Measurements from ENCODE around the gene HMCN2. TPM values are rescaled to one million over a fixed set of nuclear protein-coding genes. Genes with fewer than 3 reads are reported as not detected.

The HMCN2 gene
- total RNA-seq, 1 donor from 2014 or later = not detected

DNA sequence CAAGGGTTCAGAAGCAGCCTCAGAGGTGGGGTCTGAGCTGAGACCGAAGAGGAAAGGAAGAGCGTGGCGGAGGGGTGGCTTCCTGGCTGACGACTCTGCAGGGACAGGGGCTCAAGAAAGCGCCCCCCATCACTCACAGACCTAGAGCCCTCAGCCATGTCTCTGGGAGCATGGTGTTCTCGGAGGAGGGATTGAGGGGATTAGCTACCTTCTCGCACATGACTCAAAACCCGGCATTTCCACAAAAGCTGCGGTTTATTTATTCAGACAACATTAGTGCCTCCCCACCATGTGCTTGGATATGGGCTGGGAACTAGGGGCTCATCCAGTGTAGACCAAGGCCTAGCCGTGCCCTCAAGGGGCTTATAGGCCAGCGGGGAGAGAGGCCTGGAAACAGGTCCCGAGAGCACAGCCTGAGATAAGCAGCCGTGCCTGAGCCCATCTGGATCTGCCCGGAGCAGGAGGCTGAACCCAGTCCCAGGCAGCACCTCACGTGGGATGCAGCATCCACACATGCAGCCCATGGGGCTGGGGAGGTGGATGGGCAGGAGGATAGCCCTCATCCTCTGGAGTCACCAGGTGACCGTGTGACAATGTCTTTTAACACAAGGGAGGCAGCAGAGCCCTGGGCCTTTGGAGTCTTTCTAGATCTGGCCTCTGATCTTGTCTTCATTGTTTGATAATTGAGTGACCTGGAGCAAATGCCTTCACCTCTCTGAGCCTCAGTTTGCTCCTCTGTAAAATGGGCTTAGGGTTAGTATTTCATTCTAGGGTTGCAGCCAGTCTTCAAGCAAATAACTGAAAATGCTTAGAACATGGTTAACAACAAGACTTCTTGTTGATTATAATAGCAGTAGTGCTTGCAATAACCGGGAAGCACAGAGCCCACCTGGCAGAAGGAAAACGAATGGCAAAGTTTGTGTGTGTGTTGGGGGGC is 878 bp upstream of the HMCN2 start:
- no peak overlapping the region for H3K4me3 ChIP-seq (ENCODE audit: low read depth, low read length)
- H3K36me3 ChIP-seq (ENCODE audit: control insufficient read depth, insufficient read depth, low read length) = no peaks in the 10 kb centered on the region
- TF ChIP-seq, protein P1, sequence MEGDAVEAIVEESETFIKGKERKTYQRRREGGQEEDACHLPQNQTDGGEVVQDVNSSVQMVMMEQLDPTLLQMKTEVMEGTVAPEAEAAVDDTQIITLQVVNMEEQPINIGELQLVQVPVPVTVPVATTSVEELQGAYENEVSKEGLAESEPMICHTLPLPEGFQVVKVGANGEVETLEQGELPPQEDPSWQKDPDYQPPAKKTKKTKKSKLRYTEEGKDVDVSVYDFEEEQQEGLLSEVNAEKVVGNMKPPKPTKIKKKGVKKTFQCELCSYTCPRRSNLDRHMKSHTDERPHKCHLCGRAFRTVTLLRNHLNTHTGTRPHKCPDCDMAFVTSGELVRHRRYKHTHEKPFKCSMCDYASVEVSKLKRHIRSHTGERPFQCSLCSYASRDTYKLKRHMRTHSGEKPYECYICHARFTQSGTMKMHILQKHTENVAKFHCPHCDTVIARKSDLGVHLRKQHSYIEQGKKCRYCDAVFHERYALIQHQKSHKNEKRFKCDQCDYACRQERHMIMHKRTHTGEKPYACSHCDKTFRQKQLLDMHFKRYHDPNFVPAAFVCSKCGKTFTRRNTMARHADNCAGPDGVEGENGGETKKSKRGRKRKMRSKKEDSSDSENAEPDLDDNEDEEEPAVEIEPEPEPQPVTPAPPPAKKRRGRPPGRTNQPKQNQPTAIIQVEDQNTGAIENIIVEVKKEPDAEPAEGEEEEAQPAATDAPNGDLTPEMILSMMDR (IDR thresholded peaks at IDR 0.05; ENCODE audit: insufficient read depth, low read length, poor library complexity, severe bottlenecking) = no peak
- DNase-seq (ENCODE audit: low read depth) = no peak
- peaks cover 63% of the 10 kb centered on the region for H3K27me3 ChIP-seq (ENCODE audit: control insufficient read depth, insufficient read depth, low read length)

DNA sequence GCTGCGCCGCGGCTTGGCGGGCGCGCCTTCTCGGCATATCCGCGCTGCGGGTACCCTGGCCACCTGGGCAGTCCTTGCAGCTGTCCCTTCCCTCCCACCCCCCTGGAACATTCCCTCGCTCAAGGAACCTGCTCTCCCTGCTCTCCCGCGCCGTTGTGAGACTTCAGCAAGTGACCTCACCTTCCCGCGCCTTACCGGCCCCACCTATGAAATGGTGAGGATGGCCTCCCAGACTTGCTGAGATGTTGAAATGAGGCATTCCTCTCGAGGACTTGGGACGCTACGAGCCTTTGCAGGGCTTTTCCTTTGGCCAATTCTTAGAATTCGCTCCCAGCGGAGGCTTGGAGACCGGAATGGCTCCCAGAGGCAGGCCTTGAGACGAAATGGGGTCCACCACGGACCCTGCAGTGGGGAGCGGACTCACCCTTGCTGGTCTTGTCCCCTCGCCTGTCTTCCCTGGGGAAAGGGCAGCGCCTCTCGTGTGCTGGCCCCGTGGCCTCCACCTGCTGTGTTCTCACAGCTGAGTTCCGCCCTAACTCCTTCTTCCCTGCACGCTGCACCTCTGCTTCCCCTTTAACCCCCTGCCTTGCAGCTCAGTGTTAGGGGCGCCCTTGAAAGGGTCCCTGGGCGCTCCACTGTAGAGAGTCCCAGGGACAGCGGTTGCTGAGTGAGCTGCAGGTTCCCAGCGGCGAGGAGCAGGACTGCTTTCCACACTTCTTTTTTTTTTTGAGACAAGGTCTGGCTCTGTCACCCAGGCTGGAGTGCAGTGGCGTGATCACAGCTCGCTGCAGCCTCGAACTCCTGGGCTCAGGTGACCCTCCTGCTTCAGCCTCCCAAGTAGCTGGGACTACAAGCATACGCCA is 907 bp downstream of the HMCN2 start:
- no peak overlapping the region for H3K4me3 ChIP-seq (ENCODE audit: low read depth, low read length)
- TF ChIP-seq, protein P1 (IDR thresholded peaks at IDR 0.05; ENCODE audit: insufficient read depth, low read length, poor library complexity, severe bottlenecking) = no peak
- H3K27me3 ChIP-seq (ENCODE audit: control insufficient read depth, insufficient read depth, low read length) = peaks cover 58% of the 10 kb centered on the region
- DNase-seq (ENCODE audit: low read depth) = no peak
- H3K36me3 ChIP-seq (ENCODE audit: control insufficient read depth, insufficient read depth, low read length) = no peaks in the 10 kb centered on the region

DNA sequence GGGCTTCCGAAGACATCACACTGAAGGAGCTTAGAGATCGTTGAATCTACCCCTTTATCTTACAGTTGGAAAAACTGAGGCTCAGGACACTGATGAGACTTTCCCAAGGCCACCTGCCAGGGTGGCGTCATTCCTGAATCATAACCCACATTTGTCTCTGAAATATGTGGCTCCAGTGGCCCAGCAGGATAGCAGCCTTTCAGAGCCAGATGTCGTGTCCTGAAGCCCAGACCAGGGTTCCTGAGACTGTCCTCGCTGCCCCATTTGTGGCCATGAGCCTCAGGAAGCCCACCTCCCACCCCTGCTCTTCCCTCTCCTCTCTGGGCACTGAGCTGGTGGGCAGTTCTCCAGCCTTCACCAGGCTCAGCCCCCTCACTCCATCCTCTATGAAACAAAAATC is 2.4 kb downstream of the HMCN2 start:
- H3K27me3 ChIP-seq (ENCODE audit: control insufficient read depth, insufficient read depth, low read length) = peaks cover 49% of the 10 kb centered on the region
- TF ChIP-seq, protein P1 (IDR thresholded peaks at IDR 0.05; ENCODE audit: insufficient read depth, low read length, poor library complexity, severe bottlenecking) = no peak
- DNase-seq (ENCODE audit: low read depth) = no peak
- no peak overlapping the region for H3K4me3 ChIP-seq (ENCODE audit: low read depth, low read length)
- no peaks in the 10 kb centered on the region for H3K36me3 ChIP-seq (ENCODE audit: control insufficient read depth, insufficient read depth, low read length)

DNA sequence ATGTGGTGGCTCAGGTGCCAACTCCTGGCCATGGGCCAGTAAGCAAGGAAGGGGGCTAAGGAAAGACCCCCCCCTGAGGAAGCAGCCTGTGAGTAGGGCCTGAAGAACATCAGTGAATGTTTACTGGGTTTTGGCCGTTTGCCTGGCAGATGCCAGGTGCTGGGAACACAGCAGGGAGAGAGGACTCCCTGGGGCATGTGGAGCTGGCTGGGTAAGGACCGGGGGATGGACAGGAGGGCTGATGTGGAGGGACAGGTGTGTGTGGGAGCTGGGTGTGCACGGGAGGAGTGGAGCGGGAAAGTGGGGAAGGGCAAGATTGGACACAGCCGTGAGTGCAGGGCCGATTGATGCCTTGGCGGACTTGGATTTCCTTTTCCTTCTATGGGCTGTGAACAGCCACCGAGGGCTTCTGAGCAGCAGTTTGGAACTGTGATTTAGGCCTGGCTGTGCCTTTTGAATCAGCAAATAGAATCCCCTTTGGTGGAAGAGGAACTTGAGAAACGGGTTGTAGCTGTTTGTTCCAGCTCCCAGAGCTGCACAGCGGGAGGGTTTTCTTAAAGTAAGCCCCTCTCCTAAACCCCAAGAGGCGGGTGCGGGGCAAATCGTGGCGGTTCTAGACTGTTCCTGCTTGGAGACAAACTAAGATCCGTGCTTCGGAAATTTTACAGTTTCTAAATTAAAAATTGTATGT is 3.1 kb downstream of the HMCN2 start:
- TF ChIP-seq, protein P1 (IDR thresholded peaks at IDR 0.05; ENCODE audit: insufficient read depth, low read length, poor library complexity, severe bottlenecking) = no peak
- no peak overlapping the region for H3K4me3 ChIP-seq (ENCODE audit: low read depth, low read length)
- DNase-seq (ENCODE audit: low read depth) = no peak
- H3K27me3 ChIP-seq (ENCODE audit: control insufficient read depth, insufficient read depth, low read length) = peaks cover 46% of the 10 kb centered on the region
- H3K36me3 ChIP-seq (ENCODE audit: control insufficient read depth, insufficient read depth, low read length) = no peaks in the 10 kb centered on the region

DNA sequence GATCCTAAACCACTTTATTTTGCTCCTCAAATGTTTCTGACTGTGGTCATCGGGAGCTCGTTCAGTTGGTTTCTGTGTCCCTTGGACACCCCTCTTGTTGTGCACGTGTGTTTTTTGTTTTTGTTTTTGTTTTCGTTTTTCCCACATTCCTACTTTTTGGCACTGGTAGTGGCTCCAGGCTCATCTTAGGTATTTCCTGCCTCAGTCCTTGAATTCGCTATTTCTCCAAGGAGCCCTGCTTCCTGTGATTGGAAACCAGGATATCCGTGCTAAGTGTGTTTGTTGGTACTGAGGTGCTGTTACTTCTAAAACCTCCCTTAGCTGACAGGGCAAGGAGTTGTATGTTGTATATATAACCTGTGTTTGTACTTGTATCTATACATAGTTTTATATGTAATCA is 5.9 kb downstream of the HMCN2 start:
- DNase-seq (ENCODE audit: low read depth) = no peak
- H3K4me3 ChIP-seq (ENCODE audit: low read depth, low read length) = no peak overlapping the region

More for the DNA sequence above, 5.9 kb downstream of the HMCN2 start:
- TF ChIP-seq, protein P1 (IDR thresholded peaks at IDR 0.05; ENCODE audit: insufficient read depth, low read length, poor library complexity, severe bottlenecking) = no peak
- Histone ChIP-seq H3K36me3 (ENCODE audit: control insufficient read depth, insufficient read depth, low read length) (no peaks in the 10 kb centered on the region), H3K27me3 (ENCODE audit: control insufficient read depth, insufficient read depth, low read length) (peaks cover 17% of the 10 kb centered on the region)

Measured in kidney epithelial cell (primary cell).